HG02970 (cell line): ENCODE results near the gene NFATC1.

Source experiments
- ATAC-seq: cut with Tn5 transposase; IDR thresholded peaks from one replicate; pipeline ENCODE4 v1.9.1; 2021; ENCODE audit warnings: mild to moderate bottlenecking, moderate library complexity, moderate number of reproducible peaks; ENCODE audit not compliant: unreplicated experiment, low FRiP score

The NFATC1 gene

DNA sequence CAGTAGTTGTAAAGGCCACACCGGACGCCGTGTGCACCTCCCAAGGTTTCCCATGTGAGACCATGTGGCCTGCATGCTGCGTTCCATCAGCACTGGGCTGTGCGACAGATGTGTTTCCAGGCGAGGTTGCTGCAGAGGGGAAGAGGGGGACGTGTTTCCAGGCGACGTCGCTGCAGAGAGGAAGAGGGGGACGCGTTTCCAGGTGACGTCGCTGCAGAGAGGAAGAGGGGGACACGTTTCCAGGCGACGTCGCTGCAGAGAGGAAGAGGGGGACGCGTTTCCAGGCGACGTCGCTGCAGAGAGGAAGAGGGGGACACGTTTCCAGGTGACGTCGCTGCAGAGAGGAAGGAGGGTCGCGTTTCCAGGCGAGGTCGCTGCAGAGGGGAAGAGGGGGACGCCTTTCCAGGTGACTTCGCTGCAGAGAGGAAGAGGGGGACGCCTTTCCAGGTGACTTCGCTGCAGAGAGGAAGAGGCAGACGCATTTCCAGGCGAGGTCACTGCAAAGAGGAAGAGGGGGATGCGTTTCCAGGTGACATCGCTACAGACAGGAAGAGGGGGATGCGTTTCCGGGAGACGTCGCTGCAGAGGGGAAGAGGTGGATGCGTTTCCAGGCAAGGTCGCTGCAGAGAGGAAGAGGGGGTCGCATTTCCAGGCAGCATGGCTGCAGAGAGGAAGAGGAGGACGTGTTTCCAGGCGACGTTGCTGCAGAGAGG, 24.5 kb downstream of the NFATC1 start:
- ATAC-seq: no peak

DNA sequence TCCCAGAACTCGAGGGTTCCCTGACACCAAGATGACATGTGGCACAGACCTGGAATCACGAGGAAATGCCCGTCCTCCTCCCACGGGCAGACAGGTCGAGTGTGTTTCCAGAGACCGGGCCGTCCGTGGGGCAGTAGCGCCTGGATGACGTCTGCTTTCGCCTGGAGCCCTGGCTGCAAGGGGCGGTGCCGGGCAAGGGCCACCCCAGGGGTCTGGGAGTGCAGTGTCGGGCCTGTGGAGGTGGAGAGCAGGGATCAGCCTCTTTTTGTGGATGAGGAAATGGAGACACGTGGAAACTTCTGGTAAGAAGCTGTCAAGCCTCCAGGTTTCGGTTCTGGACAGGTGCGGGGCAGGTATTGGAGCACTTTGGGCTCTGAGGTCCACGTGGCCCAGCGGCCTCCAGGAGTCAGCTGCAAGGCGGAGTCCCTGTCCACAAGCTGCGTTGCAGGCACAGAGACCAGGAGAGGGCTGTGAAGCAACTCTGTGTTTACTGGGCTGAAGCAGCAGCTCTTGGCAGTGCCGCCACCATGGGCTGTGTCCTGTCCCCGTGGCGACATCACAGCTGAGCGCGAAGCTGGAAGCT, 25.6 kb downstream of the NFATC1 start:
- ATAC-seq: no peak

GRCh38 chr18:79422022-79422782, 26.5 kb downstream of the NFATC1 start:
- no peak for ATAC-seq

- ATAC-seq: no peak
These were observed 27.0 kb downstream of the NFATC1 start for GRCh38 chr18:79422783-79423165.

- no peak for ATAC-seq
These were observed 27.7 kb downstream of the NFATC1 start for GRCh38 chr18:79423211-79424007.

GRCh38 chr18:79424008-79424565, 28.4 kb downstream of the NFATC1 start:
- no peak for ATAC-seq

- no peak for ATAC-seq
These were observed 29.3 kb downstream of the NFATC1 start for GRCh38 chr18:79424880-79425568.

GRCh38 chr18:79425569-79425886, 29.8 kb downstream of the NFATC1 start:
- ATAC-seq: no peak

GRCh38 chr18:79426376-79427300, 30.9 kb downstream of the NFATC1 start:
- no peak for ATAC-seq

- no peak for ATAC-seq
These were observed 31.9 kb downstream of the NFATC1 start for GRCh38 chr18:79427368-79428225.

GRCh38 chr18:79428287-79428686, 32.6 kb downstream of the NFATC1 start:
- ATAC-seq: no peak

- ATAC-seq: no peak
These were observed 33.7 kb downstream of the NFATC1 start for GRCh38 chr18:79429381-79429780.

DNA sequence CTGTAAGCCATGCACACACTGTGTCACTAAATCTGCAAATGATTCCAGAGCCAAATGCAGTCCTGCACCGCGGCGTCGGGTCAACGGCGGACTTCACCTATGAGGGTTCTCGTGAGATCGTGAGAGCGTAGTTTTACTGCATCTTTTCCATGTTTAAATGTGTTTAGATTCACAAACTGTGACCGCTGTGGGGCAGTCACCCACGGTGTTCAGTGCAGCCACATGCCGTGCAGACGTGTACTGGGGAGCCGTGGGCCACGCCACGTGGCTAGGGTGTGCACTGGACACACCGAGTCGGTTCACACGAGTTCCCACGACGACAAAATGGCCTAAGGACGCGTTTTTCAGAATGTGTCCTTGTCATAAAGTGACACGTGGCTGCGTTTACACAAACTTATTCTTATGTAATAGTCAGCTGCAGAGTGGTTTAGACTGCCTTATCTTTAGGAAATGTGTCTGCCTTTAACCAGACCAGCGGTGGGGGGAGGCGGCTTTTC, 34.1 kb downstream of the NFATC1 start:
- ATAC-seq: no peak

DNA sequence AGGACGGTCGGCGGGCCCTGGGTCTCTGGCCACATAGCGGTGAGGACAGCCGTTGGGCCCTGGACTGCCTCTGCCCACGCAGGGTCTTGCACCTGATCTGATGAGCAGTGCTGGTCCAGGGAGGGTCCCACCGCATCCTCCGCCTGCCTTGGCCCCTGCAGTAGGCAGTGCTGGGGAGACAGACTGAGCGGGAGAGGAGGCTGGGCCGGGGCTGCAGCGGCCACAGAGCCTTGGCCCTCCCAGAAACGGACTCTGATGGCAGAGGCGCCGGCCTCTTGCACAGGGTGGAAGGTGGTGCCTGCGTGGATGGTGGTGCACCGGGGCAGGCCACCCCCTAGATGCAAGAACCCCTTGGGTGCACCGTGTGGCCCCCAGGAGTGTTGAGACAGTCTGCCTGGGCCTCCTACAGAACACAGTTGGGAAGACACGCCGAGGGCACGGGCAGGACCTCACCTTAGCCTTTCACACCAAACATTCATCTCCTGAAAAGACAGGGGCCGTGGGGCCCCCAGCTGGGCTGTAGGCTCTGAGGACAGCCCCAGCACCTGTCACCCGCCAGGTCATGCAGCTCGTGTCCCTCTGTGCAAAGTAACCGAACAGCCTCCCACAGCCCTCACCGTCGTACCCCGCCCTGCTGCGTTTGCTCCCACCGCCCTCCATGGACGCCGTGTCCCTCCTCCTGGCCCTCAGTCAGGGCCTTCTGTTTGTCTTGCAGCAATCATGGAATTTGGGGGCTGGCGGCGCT, 36.8 kb downstream of the NFATC1 start:
- ATAC-seq: no peak

DNA sequence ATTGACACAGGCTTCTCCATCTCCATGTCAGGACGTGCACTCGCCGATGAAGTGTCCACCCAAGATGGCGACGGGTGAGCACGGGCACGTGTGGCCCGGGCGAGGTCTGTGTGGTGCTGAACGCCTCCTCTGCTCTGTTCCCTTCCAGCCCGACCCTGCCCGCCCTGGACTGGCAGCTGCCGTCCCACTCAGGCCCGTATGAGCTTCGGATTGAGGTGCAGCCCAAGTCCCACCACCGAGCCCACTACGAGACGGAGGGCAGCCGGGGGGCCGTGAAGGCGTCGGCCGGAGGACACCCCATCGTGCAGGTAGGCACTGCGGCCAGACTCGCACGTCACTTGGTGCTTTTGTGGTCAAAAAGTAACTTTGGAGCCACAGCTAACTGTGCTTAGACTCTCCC, 37.7 kb downstream of the NFATC1 start:
- no peak for ATAC-seq

DNA sequence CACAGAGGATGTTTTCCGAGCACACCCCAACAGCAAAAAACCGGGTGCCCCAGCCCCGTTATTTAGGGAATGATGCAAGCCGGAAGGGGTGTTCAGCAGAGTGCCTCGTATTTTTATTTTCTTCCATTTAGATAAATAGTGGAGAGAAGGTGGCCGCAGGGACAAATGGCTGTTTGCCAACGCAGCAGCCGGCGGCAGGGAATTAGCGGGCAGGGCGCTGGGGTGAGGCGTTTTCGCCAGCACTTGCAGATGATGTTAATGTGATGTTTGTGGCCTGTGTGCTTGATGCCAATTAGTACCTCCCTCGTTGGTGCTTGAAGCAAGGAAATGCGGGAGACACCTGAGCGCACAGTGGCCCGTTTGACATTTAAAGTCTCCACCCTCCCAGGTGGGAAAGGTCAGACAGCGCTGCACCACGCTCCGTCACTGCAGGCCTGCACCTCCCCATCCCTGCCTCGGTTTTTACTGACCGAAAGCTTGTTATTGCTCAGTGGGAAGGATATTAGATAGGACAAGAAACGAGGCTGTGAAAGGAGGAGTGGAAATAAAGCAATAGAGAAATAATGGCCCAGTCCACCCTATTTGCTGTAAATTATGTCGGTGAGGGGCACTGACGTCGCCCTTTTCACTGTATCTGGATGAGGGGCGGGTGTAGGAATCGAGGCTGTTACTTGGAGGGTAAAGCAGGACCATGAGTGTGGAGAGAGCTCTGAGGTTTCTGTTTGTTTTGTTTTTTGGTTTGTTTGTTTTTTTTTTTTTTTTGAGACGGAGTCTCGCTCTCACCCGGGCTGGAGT, 39.1 kb downstream of the NFATC1 start:
- ATAC-seq: no peak
